Neural cell (in vitro differentiated cells): ENCODE measurements around the gene PWP1.

Source experiments
- EZH2 ChIP-seq: fragments of 200-600, 300-800 bp; shearing (Covaris generic), sonication (generic); IDR thresholded peaks from 2 replicates; pipeline ENCODE4 v1.6.1; 2014; ENCODE audit warnings: antibody characterized with exemption, low read length, borderline replicate concordance, mild to moderate bottlenecking; ENCODE audit not compliant: insufficient read depth, poor library complexity, severe bottlenecking
- MXI1 ChIP-seq: fragments of 450-650 bp; conservative IDR thresholded peaks from 2 replicates; pipeline ENCODE4 v1.6.1; 2014; ENCODE audit warnings: antibody characterized with exemption, mild to moderate bottlenecking; ENCODE audit not compliant: poor library complexity, severe bottlenecking
- POLR2AphosphoS5 ChIP-seq: IDR thresholded peaks from 2 replicates; pipeline ENCODE4 v1.6.1; 2012
- RAD21 ChIP-seq: fragments of 450-650 bp; conservative IDR thresholded peaks from 2 replicates; pipeline ENCODE4 v1.6.1; 2014; ENCODE audit warnings: antibody characterized with exemption, mild to moderate bottlenecking, moderate library complexity
- REST ChIP-seq: IDR thresholded peaks from 2 replicates; pipeline ENCODE4 v1.6.1; 2012; ENCODE audit warnings: borderline replicate concordance
- SMC3 ChIP-seq: fragments of 450-650 bp; conservative IDR thresholded peaks from 2 replicates; pipeline ENCODE4 v1.6.1; 2014; ENCODE audit warnings: antibody characterized with exemption, mild to moderate bottlenecking, moderate library complexity; ENCODE audit not compliant: poor library complexity
- TAF1 ChIP-seq: IDR thresholded peaks from 2 replicates; pipeline ENCODE4 v1.6.1; 2012; ENCODE audit warnings: low read depth
- TF ChIP-seq, protein P1 (sequence below): fragments of 450-650 bp; IDR thresholded peaks from 2 replicates; pipeline ENCODE4 v1.5.1; 2014; ENCODE audit warnings: antibody characterized with exemption, mild to moderate bottlenecking, moderate library complexity; ENCODE audit not compliant: poor library complexity, severe bottlenecking

GRCh38 chr12:107651571-107652449, 33.8 kb upstream of the PWP1 start:
- TF ChIP-seq, protein P1, sequence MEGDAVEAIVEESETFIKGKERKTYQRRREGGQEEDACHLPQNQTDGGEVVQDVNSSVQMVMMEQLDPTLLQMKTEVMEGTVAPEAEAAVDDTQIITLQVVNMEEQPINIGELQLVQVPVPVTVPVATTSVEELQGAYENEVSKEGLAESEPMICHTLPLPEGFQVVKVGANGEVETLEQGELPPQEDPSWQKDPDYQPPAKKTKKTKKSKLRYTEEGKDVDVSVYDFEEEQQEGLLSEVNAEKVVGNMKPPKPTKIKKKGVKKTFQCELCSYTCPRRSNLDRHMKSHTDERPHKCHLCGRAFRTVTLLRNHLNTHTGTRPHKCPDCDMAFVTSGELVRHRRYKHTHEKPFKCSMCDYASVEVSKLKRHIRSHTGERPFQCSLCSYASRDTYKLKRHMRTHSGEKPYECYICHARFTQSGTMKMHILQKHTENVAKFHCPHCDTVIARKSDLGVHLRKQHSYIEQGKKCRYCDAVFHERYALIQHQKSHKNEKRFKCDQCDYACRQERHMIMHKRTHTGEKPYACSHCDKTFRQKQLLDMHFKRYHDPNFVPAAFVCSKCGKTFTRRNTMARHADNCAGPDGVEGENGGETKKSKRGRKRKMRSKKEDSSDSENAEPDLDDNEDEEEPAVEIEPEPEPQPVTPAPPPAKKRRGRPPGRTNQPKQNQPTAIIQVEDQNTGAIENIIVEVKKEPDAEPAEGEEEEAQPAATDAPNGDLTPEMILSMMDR: no peak
- TF ChIP-seq EZH2: no peak
- TF ChIP-seq POLR2AphosphoS5: no peak
- TF ChIP-seq REST: no peak
- no peak for TF ChIP-seq RAD21
- no peak for TF ChIP-seq SMC3
- TF ChIP-seq MXI1: no peak
- no peak for TF ChIP-seq TAF1
